GM21825 (cell line): ENCODE data around the gene RDH11.
"Not testable (repeated sequence)": the region's sequence is repeated elsewhere in the genome, so short reads cannot be mapped to it uniquely, and the experiment has no call there.

ENCODE experiments used
- ATAC-seq: cut with Tn5 transposase; IDR thresholded peaks from one replicate; pipeline ENCODE4 v1.9.1; 2021; ENCODE audit warnings: mild to moderate bottlenecking, moderate library complexity; ENCODE audit not compliant: unreplicated experiment

RDH11 gene

GRCh38 chr14:67695394-67695949, at the start of gene RDH11:
Gene RDH11, minus strand, starts transcription at chr14:67695764. Its CDS starts 61 bp downstream, at chr14:67695703.
- ATAC-seq: peak; percentile 77

GRCh38 chr14:67744046-67744445, 48.5 kb upstream of the RDH11 start:
- ATAC-seq: no peak

GRCh38 chr14:67738740-67739504, 43.4 kb upstream of the RDH11 start:
- ATAC-seq: no peak

GRCh38 chr14:67736771-67737170, 41.2 kb upstream of the RDH11 start:
- ATAC-seq: no peak

- no peak for ATAC-seq
Measured at GRCh38 chr14:67735336-67736147, 40.0 kb upstream of the RDH11 start.

GRCh38 chr14:67734675-67735074, 39.1 kb upstream of the RDH11 start:
- ATAC-seq: no peak

GRCh38 chr14:67733616-67734015, 38.1 kb upstream of the RDH11 start:
- no peak for ATAC-seq

- no peak for ATAC-seq
Measured at GRCh38 chr14:67729072-67729885, 33.7 kb upstream of the RDH11 start.

GRCh38 chr14:67728258-67728657, 32.7 kb upstream of the RDH11 start:
- no peak for ATAC-seq

- no peak for ATAC-seq
Measured at GRCh38 chr14:67727361-67727760, 31.8 kb upstream of the RDH11 start.

- ATAC-seq: no peak
Measured at GRCh38 chr14:67725171-67725570, 29.6 kb upstream of the RDH11 start.

- ATAC-seq: no peak
Measured at GRCh38 chr14:67722293-67722692, 26.7 kb upstream of the RDH11 start.

GRCh38 chr14:67721875-67722274, 26.3 kb upstream of the RDH11 start:
- ATAC-seq: no peak

GRCh38 chr14:67719866-67720265, 24.3 kb upstream of the RDH11 start:
- ATAC-seq: no peak

- not testable (repeated sequence) for ATAC-seq
Measured at GRCh38 chr14:67719385-67719784, 23.8 kb upstream of the RDH11 start.

GRCh38 chr14:67718265-67718664, 22.7 kb upstream of the RDH11 start:
- ATAC-seq: no peak

GRCh38 chr14:67717048-67717447, 21.5 kb upstream of the RDH11 start:
- ATAC-seq: no peak

GRCh38 chr14:67710209-67710608, 14.6 kb upstream of the RDH11 start:
- no peak for ATAC-seq

GRCh38 chr14:67709796-67710195, 14.2 kb upstream of the RDH11 start:
- not testable (repeated sequence) for ATAC-seq

GRCh38 chr14:67709346-67709745, 13.8 kb upstream of the RDH11 start:
- ATAC-seq: not testable (repeated sequence)

- ATAC-seq: no peak
Measured at GRCh38 chr14:67705211-67705610, 9.6 kb upstream of the RDH11 start.
